ENCODE measurements around the gene PDZD4. TPM values are rescaled to one million over a fixed set of nuclear protein-coding genes. Genes with fewer than 3 reads are reported as not detected.

Gene PDZD4
- polyA plus RNA-seq, 3 donors = 0.11 TPM; not detected in 2

GRCh38 chrX:153873282-153874084 lies 43.1 kb upstream of the PDZD4 start:
- DNase-seq = no peak
- Mint-ChIP-seq H3K36me3 (no peaks in the 10 kb centered on the region), H3K9me3 (peaks cover 0 to 7% (median 0%) of the 10 kb centered on the region in 7 donors), H3K27me3 (ENCODE audit: low read depth in 3 of 3) (peaks cover 15 to 54% (median 39%) of the 10 kb centered on the region in 3 donors), H3K4me1 (peaks cover 2% of the 10 kb centered on the region), H3K4me3 (peak overlapping the region in 1 of 2 donors; percentile 7), H3K27ac (no peak overlapping the region)
- no peaks in the 10 kb centered on the region for H3K79me2 ChIP-seq (ENCODE audit: insufficient read depth, low read length)
- H3K4me2 ChIP-seq (replicated peaks; ENCODE audit: extremely low read depth, low read length, poor library complexity, severe bottlenecking) = no peak overlapping the region
- intact Hi-C loops (cut with micrococcal nuclease) = no loop called here
- H3K9ac ChIP-seq (ENCODE audit: insufficient read depth, low read length, poor library complexity, severe bottlenecking) = no peak overlapping the region
- H3K9me3 ChIP-seq (replicated peaks in 1 of 2; ENCODE audit: control insufficient read depth in 1 of 2, insufficient read depth in 1 of 2, low read length in 2 of 2) = no peaks in the 10 kb centered on the region
- H3K4me3 ChIP-seq (replicated peaks in 1 of 3; ENCODE audit: low read depth in 2 of 3, low read length in 3 of 3) = no peak overlapping the region
- WGBS (ENCODE audit: insufficient coverage) = no CpG with 5 or more reads among the region's 7 CpGs
- no peak overlapping the region for H3K27ac ChIP-seq (ENCODE audit: low read depth in 1 of 2, low read length in 2 of 2)
- H2AFZ ChIP-seq (ENCODE audit: insufficient read depth, low read depth, low read length, poor library complexity, severe bottlenecking) = no peak overlapping the region
- H3K36me3 ChIP-seq (replicated peaks in 1 of 2; ENCODE audit: control insufficient read depth in 1 of 2, insufficient read depth in 2 of 2, low read length in 2 of 2) = no peaks in the 10 kb centered on the region
- H3K27me3 ChIP-seq (ENCODE audit: control insufficient read depth in 2 of 2, insufficient read depth in 2 of 2, low read length in 2 of 2) = no peaks in the 10 kb centered on the region
- TF ChIP-seq CTCF (IDR thresholded peaks at IDR 0.05) = no peak
- H3K4me1 ChIP-seq (ENCODE audit: control insufficient read depth in 1 of 2, insufficient read depth in 2 of 2, low read length in 2 of 2) = no peaks in the 10 kb centered on the region
- H4K20me1 ChIP-seq (ENCODE audit: insufficient read depth, low read length) = no peaks in the 10 kb centered on the region

DNA sequence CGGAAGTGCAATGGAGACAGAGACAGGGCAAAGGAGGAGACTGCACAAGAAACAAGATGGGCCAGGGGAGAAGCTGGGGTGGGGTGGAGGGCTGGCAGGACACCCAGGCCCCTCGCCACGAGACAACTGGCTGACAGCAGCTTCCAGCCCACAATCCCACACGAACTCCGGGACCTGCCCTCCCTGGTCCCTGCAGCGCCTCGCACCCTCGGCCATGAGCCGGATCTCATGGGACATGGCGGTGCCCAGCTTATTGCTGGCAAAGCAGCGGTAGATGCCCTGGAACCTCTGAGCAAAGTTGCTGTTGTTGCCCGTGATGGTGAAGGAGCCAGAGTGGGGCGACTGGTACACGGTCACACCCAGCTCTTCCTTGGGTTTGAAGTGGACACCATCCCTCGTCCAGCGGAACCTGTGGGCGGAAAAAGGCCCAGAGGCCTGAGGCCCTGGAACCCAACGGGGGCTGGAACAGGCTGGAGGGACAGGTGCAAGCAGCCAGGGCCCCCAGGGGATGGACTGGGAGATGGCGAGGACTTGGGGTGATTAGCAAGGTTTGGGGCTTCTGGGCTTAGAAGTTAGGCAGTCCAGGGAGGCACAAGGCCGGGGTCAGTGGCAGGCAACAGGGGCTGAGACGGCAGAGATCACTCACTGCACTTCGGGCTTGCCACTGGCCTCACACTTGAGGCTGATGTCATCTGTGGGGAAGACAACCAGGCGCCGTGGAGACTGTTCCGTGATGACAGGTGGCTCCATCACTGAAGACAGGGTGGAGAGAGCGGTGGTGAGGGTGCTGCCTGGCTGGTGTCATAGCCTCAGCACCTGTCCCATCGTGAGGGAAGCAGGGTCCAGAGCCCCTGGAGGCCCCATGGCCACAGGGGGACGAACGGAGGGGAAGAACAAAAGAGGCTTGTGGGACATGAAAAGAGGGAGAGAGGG lies 41.9 kb upstream of the PDZD4 start:
- no peaks in the 10 kb centered on the region for H4K20me1 ChIP-seq (ENCODE audit: insufficient read depth, low read length)
- intact Hi-C loops (cut with micrococcal nuclease) = no loop called here
- no peak overlapping the region for H3K4me2 ChIP-seq (replicated peaks; ENCODE audit: extremely low read depth, low read length, poor library complexity, severe bottlenecking)
- H3K79me2 ChIP-seq (ENCODE audit: insufficient read depth, low read length) = no peaks in the 10 kb centered on the region
- DNase-seq = no peak
- no peak overlapping the region for H3K27ac Mint-ChIP-seq
- TF ChIP-seq CTCF (IDR thresholded peaks at IDR 0.05) = no peak
- H2AFZ ChIP-seq (ENCODE audit: insufficient read depth, low read depth, low read length, poor library complexity, severe bottlenecking) = no peak overlapping the region
- no peaks in the 10 kb centered on the region for H3K4me1 Mint-ChIP-seq
- H3K27me3 ChIP-seq (ENCODE audit: control insufficient read depth in 2 of 2, insufficient read depth in 2 of 2, low read length in 2 of 2) = no peaks in the 10 kb centered on the region
- H3K4me3 ChIP-seq (replicated peaks in 1 of 3; ENCODE audit: low read depth in 2 of 3, low read length in 3 of 3) = no peak overlapping the region
- no peak overlapping the region for H3K27ac ChIP-seq (ENCODE audit: low read depth in 1 of 2, low read length in 2 of 2)
- H3K9ac ChIP-seq (ENCODE audit: insufficient read depth, low read length, poor library complexity, severe bottlenecking) = no peak overlapping the region
- H3K36me3 ChIP-seq (replicated peaks in 1 of 2; ENCODE audit: control insufficient read depth in 1 of 2, insufficient read depth in 2 of 2, low read length in 2 of 2) = no peaks in the 10 kb centered on the region
- peaks cover 12 to 43% (median 35%) of the 10 kb centered on the region in 3 donors for H3K27me3 Mint-ChIP-seq (ENCODE audit: low read depth in 3 of 3)
- H3K9me3 ChIP-seq (replicated peaks in 1 of 2; ENCODE audit: control insufficient read depth in 1 of 2, insufficient read depth in 1 of 2, low read length in 2 of 2) = no peaks in the 10 kb centered on the region
- H3K36me3 Mint-ChIP-seq = no peaks in the 10 kb centered on the region
- WGBS (ENCODE audit: insufficient coverage) = 84% methylated on average over 13 of the region's 29 CpGs
- peaks cover 0 to 7% (median 0%) of the 10 kb centered on the region in 7 donors for H3K9me3 Mint-ChIP-seq
- no peaks in the 10 kb centered on the region for H3K4me1 ChIP-seq (ENCODE audit: control insufficient read depth in 1 of 2, insufficient read depth in 2 of 2, low read length in 2 of 2)
- H3K4me3 Mint-ChIP-seq = no peak overlapping the region
